HG03469 (cell line): ENCODE results near the gene STEAP3.

Experiments used
- ATAC-seq: cut with Tn5 transposase; IDR thresholded peaks from one replicate; pipeline ENCODE4 v1.9.1; 2021; ENCODE audit warnings: mild to moderate bottlenecking, moderate library complexity, moderate number of reproducible peaks; ENCODE audit not compliant: unreplicated experiment

STEAP3 gene

GRCh38 chr2:119223521-119224390, at the start of gene STEAP3:
TSS of gene STEAP3 (plus strand) at chr2:119223834. CDS start at chr2:119231013, 7,179 bp downstream.
- peak; percentile 66 for ATAC-seq

- ATAC-seq = peak; percentile 75
Measured at GRCh38 chr2:119174216-119174992, 49.2 kb upstream of the STEAP3 start.

- no peak for ATAC-seq
Measured at GRCh38 chr2:119174993-119175347, 48.7 kb upstream of the STEAP3 start.

GRCh38 chr2:119175517-119175916, 48.1 kb upstream of the STEAP3 start:
- no peak for ATAC-seq

GRCh38 chr2:119177171-119177837, 46.3 kb upstream of the STEAP3 start:
- ATAC-seq = no peak

GRCh38 chr2:119177838-119178190, 45.8 kb upstream of the STEAP3 start:
- no peak for ATAC-seq

GRCh38 chr2:119178776-119179175, 44.9 kb upstream of the STEAP3 start:
- ATAC-seq = no peak

- ATAC-seq = no peak
Measured at GRCh38 chr2:119179202-119179601, 44.4 kb upstream of the STEAP3 start.

- ATAC-seq = no peak
Measured at GRCh38 chr2:119179991-119180390, 43.6 kb upstream of the STEAP3 start.

- no peak for ATAC-seq
Measured at GRCh38 chr2:119180892-119181291, 42.7 kb upstream of the STEAP3 start.

- ATAC-seq = no peak
Measured at GRCh38 chr2:119181391-119181790, 42.2 kb upstream of the STEAP3 start.

GRCh38 chr2:119181791-119182445, 41.7 kb upstream of the STEAP3 start:
- no peak for ATAC-seq

GRCh38 chr2:119184512-119184911, 39.1 kb upstream of the STEAP3 start:
- ATAC-seq = no peak

- no peak for ATAC-seq
Measured at GRCh38 chr2:119190321-119191111, 33.1 kb upstream of the STEAP3 start.

GRCh38 chr2:119192893-119193292, 30.7 kb upstream of the STEAP3 start:
- ATAC-seq = no peak

GRCh38 chr2:119195001-119195400, 28.6 kb upstream of the STEAP3 start:
- no peak for ATAC-seq

GRCh38 chr2:119195887-119196286, 27.7 kb upstream of the STEAP3 start:
- ATAC-seq = no peak

GRCh38 chr2:119196301-119197125, 27.1 kb upstream of the STEAP3 start:
- ATAC-seq = no peak

GRCh38 chr2:119197126-119197405, 26.6 kb upstream of the STEAP3 start:
- no peak for ATAC-seq
